ENCODE data around the gene CRAT.

- TF ChIP-seq CTCF (conservative IDR thresholded peaks at IDR 0.05 in 1 of 2, IDR thresholded peaks at IDR 0.05 in 1 of 2; ENCODE audit: low read depth in 1 of 2, low read length in 2 of 2) (no peak), EZH2 (IDR thresholded peaks at IDR 0.05; ENCODE audit: low read length, missing control alignments) (no peak)
These were observed 41.4 kb downstream of the CRAT start for GRCh38 chr9:129068990-129069861.
